Activated CD4-positive, alpha-beta T cell treated with anti-CD3 and anti-CD28 coated beads for 1 hour (primary cell): ENCODE results near the gene TBC1D30.

Experiments
- DNase-seq: peaks from one replicate; pipeline ENCODE4 v3.0.0-alpha.2; 2020

Gene TBC1D30

DNA sequence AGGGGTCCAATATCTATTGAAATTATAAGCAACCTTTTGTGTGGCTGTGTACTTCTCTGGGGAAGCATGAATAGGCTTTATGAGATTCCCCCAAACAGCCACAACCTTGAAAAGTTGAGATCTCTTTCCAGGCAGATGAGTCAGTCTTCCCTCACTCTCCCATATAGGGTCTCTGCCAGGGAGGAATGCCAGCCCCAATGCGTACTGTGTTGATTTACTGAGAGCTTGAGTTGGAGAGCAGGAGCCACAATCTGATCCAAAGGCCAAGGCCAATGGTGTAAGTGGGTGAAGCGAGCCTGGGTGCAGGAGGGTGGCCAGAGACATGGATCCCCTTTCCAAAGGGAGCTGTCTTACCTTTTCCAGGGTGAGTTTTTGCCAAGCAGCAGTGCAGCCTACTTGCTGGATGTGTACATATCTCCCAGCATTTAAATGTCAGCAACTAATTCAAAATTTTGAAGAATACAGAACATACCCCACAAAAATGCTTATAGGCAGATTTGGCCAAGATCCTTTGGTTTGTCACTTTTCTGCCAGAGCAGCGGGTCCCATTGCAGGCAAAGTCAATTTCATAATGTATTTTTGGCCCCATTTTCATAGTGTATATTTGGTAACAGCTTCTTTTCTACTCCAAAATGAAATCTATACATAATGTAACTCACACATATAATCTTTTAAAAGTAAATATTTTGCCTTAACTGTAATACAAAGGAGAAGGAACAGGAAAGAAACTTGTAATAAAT is 88.2 kb downstream of the TBC1D30 start:
- no peak for DNase-seq

- no peak for DNase-seq
Measured at GRCh38 chr12:64915242-64915641, 90.8 kb downstream of the TBC1D30 start.

DNA sequence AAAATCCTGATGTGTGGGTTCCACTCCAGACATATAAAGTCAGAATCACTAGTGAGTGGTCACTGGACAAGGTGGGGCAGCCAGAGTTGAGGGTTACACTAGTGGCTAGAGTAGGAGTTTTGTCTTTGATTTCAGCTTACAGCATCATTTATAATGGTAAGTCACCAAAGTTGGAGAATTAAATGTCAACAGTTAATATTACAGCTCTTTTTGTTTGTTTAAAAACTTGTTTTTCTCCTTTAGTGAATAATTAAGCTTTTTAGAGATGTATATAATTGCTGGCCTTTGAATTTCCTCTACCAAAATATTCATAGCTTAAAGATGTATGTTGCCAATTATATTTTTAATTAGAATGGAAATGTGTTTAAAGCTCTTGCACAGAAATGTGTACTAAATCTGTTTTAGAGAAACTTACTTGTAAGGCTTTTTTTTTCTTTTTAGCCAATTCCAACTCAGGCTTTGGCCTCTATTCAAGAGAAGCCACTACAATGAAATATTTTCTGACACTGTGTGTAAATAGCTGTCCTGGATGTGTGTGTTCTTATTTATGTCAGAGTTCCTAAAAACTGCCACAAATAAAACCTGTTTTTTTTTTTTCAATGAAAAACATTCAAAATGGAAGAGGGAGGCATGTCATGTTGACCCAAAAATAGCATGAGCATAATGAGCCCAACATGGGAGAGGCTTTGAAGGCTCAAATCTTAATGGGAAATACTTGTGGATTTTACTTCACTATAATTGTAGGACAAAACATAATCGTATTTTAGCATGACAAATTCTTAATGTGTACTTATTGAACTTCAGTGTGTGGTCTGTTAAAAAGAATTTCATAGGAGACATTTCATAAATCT is 92.2 kb downstream of the TBC1D30 start:
- no peak for DNase-seq

- DNase-seq, result no peak
Measured at GRCh38 chr12:64918344-64918743, 93.9 kb downstream of the TBC1D30 start.

DNA sequence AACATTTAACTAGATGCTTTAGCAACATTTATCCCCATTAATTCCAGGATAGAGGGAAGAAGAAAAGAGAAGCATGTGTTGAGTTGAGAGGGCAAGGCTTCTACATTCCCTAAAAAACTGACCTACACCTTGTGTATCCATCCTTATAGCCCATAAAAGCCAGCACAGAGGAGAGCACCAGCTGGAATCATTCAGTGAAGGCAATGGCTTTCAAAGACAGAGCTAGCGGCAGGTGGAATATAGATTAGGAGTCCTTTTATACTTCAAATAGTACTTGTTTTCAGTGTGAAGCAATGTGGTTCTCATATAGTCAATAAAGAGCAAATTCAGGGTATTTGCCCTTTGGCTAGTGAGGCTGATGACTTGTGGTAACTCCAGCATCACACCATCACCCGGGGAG is 94.4 kb downstream of the TBC1D30 start:
- DNase-seq, result no peak

DNA sequence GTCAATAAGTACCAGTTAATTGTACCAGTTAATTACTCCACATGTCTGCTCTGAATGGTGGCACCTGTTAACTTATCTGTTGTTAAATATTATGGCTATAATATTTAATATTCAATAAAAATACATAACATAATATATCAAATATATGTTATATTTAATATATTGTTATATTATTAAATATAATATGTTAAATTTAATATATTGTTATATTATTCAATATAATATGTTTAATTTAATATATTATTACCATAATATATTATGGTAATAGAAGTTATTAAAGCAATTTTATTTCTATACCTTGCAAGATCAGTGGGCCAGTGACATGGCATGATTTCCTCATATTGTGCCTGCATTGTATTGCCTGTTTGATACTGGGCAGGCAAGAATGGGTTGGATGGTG is 98.4 kb downstream of the TBC1D30 start:
- DNase-seq, result no peak

DNA sequence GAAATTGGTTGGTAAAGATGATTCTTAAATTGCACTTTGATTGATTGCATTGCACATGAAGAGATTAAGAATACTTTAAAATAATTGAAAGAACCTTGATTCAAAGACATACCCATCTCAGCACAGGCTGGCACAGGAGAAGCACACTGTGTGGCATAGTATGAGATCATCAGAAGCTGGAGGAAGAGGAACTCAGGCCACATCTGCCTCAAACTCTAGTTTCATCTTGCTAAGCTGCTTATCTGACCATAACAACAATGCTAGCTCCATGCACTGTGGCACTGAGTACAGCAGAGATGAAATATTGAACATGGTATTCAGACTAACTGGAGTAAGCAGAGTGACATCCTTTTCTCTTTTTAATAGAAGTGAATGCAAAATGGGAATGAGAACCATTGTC is 99.1 kb downstream of the TBC1D30 start:
- no peak for DNase-seq
